ENCODE results near the gene POLDIP2.
"Not testable (repeated sequence)": the region's sequence is repeated elsewhere in the genome, so short reads cannot be mapped to it uniquely, and the experiment has no call there.

POLDIP2 gene

DNA sequence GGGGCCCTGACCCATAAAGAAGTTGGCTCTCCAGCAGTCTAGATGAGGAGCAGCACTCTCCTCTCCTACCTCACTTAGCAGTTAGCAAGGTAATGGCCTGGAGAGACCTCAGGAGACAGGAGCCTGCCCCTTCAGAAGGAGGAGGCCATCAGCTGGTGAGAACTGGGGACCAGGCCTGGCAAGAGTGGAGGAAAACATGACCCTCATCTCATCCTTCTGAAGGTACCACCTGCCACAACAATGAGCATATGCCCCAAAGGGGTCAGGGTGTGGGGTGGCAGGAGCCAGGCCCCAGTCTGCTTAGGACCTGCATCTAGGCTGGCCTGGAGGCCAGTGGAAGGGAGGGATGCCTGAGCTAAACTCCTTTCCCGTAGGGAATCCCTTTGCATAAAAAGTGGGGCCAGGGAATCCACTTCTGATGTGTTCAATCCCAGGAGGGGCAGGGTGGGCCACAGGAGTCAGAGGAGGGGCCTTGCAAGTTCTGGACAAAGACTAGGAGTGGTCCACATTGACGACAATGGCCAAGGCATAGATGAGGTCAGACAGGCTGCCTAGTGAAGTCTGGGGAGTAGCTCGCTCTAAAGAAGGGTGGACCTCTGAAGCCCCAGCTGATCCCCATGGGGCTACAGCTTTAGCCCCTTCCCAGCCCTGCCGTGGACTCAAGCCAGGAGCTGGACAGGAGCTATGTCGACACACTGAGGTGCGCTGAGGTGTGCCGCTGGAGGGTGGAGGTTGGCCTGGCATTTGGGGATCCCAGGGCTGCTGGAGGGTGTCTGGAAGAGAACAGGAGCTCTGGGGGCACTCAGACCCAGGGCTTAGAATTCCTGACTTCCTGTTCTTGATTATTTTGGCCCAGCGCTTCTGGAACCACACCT is 6.7 kb upstream of the POLDIP2 start:
- no peak for DNase-seq

DNA sequence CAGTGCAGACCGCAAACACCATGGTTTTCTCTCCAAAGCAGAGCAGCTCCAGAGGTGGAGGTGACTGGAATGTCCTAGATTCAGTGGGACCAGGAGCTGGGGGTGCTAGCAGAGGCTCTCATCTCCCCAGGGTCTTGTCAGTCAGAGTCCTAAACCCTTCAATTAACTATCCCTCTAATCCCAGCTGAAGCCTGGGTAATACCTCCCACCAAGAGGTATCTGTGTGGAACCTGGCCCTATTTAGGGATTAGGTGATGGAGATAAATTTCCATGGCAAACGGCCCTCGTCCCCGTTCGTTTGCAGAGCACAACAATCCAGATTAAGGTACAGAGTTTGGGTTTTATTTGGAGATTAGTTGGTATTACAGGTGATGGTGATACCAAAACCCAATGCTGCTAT is 5.9 kb upstream of the POLDIP2 start:
- DNase-seq: no peak

DNA sequence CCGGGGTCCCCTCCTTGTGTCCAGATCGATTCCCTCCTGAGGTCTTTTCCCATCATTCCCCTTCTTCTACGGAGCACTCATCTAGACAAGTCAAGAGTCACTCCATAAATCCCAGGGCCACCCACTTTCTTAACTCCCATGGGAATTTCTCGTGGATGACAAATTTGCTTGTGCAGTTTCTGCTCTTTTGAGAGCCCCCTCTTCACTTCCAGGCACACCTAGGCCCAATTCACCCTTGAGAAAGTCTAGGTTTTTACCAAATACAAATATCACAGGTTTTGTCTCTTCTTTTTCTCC is 522 bp upstream of the POLDIP2 start:
- DNase-seq: no peak

DNA sequence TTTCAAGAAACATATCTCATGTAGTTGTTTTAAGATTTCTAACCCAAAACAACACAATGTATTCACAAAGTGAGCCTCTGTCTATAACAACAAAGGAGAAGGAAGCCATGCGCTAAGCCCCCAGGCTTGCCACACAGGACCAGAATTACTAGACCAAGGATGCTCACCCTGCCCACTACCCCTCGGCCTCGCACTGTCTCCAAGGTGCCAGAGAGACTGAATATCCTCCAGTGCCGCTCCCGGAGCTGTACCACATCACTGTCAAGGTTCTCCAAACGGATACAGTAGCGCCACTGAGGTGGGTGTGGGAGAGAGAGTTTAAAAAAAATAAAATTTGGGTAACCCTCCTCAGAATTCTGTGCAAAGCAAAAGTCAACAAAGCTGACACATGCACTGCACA is 7.1 kb downstream of the POLDIP2 start:
- DNase-seq: no peak

DNA sequence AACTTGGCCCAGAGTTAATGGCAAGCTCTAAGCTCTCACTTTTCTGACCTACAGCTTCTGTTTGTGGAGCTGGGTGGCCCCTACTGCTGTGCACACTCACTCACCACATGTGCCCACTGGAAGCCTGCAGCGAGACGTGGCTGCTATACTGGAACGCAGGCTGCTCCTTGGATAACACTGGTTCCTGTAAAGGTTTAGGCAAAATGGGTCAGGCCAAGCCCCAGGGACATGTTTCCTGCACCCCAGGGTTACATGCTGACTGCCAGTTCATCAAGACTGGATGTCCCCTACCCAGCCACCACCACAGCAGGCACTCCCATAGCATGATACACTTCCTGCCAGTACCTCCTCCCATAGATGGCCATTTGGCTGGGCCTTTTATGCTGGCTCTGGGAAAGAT is 8.3 kb downstream of the POLDIP2 start:
- DNase-seq: no peak

DNA sequence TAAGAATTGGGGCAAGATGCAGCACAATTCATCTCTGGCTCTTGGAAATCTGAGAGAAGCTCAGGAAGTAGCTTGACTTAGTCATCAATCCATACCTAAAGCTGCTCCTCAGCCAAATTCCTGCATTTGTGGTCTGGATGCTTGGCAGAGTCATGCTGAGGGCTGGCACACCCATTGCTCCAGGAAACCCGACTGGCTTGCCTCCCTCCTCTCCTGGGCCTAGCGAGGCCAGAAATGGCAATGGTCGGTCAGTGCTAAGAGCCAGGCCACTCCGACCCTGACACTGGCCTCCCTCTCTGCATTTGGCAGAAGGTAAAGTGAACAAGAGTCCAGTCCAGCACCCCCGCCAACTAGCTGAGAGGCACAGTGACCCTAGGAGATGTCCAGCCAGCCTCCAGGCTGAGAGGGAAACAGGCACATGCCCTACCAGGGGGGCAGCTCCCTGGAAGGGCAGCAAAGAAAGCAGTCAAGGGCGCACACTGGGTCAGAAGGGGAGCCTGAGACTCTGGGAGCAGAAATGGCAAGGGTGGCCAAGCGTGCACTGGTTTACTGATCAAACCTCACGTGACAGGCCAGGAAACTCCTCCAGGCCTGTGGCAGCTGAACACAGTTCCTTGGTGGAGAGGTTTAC is 10.0 kb downstream of the POLDIP2 start:
- DNase-seq: no peak

DNA sequence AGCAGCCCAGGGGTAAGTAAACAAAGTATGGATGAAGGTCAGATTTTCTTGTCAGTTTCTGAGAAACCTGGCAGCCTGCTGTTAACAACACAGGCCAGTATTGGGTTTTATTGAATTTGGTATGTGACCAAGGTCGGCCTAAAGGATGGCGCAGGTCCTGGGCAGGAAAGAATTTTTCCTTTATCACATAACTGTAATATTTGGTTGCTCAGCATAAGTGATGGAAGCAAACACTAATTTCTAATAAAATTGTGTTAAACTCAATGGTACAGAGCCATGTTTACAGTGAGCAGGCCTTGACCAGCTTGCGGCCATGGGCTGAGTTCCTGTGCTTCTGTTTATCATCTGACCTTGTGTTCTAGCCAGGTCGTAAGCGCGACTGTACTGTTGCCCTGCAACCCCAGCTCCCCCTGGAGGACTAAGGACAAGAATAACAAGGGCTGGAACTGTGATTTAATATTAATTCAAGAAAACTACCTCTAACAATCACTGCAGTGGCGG is 10.5 kb downstream of the POLDIP2 start:
- no peak for DNase-seq

DNA sequence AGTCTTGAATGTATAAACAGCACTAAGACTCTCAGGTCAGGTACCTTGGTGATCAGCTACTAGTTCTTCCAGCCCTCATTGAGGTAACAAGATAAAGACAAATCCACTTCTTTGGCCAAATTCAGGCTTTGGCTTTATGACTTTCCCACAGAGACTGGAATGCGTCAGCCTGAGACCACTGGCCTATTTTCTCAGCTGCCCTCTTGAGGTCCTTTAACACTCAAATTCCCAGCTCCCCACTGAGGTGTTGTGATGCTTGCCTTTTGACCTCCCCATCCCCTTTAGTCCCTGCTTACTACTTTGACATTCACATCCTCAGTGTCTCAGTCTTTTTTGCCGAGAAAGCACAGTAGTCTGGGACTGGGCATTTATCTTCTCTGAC is 11.1 kb downstream of the POLDIP2 start:
- no peak for DNase-seq

DNA sequence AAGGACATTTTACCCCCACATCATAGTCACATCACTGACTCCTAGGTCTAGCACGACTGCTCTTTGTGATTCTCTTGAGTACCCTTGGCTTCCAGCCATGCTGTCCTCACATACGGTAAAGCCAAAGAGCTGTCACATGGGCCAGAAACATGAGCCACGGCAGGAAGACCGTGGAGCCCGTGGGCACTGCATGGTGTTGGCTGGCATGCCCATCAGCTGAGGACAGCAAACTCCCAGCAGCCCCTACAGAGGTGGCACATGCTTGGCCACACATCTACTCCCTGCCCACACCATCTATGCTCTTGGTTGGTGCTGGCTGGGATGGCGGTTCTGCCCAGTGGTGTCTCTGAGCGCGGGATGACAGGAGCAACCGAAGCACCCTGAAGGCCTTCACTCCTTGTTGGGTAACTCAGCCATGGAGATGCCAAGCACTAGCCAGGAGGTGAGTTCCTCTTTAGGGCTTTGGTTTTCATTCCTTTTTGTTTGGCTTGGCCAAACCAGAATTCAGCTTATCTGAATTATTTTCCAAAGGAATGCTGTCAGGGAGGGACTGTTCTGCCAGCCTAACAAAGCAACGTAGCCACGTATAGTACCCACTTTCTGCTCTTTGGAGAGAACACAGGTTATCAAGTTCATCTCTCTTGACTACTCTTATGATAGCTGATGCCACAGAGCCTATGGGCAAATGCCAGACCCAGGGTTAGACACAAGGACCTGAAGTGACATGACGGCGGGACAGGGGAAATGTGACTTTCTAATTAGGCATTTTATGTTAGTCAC is 11.7 kb downstream of the POLDIP2 start:
- DNase-seq: no peak

DNA sequence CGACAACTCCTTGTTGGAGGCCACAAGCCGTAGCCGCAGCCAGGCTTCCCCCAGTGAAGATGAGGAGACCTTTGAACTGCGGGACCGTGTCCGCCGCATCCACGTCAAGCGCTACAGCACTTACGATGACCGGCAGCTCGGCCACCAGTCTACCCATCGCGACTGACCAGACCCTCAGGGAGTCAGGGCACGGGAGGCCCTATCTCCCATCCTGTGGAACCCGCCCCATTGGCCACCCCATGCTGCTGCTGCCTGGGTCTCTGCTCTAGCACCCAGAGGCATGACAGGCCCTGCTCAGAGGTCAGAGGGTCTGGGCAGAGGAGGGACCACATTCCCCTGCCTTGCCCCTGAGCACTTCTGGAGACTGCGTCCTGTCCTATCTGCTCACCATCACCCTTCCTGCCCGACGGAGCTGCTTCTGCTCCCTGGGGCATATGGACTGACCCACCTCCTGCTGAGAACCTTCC is 12.9 kb downstream of the POLDIP2 start:
- no peak for DNase-seq

DNA sequence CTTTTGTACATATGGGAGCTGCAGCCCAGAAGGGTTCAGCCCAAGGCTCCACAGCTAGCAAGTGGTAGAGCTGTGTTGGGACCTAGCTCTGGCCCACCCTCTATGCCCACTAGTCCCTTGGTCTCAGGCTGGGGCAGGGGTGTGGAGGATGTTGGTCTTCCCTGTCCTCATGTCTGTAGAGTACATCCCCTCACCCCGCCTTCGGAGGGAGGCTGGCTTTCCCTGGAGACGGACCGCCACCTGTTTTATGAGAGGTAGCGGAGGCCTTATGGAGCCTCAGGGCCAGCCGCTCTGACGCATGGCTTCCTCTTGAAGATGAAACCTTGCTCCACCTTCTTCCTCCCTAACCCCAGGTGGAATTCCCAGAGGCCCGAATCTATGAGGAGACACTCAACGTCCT is 13.3 kb downstream of the POLDIP2 start:
- no peak for DNase-seq

DNA sequence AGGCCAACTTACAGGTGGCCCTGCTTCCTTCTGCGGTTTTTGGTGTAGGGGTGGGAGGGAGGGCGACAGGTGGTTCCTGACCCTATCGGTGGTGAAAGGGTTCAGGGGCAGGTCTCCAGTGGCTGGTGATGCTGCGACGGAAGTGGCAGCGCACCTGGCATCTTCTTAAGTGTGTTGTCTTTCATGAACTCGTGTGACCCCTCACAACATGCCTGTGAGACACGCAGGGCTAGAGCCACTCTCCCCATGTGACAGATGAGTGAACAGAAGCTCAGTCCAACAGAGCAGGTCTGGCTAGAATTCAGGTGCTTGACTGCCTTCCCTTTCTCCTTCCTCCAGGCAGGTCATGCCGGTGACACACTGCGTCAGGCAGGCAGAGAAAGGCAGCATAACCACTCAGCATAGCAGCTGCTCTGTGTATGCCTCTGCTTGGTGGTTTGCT is 13.8 kb downstream of the POLDIP2 start:
- no peak for DNase-seq

DNA sequence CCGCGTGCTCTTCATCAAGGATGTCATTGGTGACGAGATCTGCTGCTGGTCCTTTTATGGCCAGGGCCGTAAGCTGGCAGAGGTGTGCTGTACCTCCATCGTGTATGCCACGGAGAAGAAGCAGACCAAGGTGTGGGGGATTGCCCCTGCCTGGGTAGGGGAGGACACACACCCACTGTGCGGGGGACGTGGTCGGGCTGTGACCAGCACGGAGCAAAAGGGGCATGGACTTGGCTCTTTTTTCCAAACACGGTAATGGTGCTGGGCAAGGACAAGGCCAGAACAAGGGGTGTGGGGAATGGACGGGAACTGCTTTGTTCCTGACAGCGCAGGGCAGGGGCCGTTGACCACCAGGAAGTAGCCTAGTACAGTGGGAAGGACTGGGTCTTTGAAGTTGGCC is 15.0 kb downstream of the POLDIP2 start:
- no peak for DNase-seq

DNA sequence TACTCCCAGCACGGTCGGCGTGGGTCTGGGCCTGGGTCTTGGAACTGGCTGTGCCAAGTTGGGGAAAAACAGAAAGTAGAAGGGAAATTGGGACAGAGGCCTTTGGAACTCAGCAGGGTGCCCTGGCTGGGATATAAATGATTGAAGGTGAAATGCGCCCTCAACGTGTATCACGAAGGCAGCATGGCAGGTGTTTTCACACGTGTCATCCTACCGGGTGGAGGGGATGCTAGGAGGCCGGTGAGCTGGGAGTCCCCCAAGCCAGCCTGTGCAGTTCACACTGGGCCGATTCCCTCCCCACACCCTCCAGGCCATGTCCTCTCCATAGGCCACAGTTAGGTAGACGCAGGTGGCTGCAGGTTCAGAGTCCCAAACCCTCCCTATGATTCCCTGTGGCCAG is 15.8 kb downstream of the POLDIP2 start:
- DNase-seq: no peak

DNA sequence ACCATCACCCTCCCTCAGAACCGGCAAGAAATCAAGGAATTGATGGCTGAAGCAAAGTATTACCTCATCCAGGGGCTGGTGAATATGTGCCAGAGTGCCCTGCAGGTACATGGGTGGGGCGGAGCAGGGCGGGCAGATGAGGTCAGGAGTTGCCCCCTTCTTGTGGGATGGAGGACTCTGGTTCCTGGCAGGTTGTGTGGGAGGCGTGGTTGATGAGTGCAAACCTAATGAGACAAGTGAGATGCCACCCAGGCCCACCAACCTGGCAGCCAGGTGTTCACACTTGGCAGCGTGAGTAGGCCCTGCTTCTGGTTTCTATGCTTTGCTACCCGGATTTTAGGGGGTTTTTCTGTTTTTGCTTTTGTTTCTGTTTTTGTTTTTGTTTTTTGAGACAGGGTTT is 17.0 kb downstream of the POLDIP2 start:
- no peak for DNase-seq

DNA sequence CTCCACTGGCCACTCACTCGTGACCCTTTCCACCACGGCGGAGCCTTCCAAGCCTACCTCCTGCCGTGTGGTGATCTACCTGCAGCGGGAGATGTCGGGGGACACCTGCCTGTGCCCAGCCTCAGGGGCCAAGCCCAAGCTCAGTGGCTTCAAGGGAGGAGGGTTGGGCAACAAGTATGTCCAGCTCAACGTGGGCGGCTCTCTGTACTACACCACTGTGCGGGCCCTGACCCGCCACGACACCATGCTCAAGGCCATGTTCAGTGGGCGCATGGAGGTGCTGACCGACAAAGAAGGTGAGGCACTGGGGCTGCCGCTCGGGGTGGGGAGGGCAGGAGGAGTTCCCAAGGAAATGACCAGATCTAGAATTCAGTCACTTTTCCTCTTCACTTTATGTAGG is 17.9 kb downstream of the POLDIP2 start:
- no peak for DNase-seq

DNA sequence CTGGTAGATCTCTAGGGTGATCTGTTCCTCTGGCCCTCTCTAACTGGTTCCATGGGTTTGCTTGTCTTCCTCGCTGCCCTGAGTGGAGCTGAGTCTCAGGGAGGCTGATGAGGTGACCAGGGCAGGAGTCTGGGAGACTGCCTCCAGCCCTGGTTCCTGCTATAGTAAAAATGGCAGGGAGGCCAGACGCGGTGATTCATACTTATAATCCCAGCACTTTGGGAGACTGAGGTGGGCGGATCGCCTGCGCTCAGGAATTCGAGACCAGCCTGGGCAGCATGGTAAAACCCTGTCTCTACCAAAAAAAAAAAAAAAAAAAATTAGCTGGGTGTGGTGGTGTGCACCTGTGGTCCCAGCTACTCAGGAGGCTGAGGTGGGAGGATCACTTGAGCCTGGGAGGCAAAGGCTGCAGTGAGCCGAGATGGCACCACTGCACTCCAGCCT is 18.5 kb downstream of the POLDIP2 start:
- DNase-seq: not testable (repeated sequence)

DNA sequence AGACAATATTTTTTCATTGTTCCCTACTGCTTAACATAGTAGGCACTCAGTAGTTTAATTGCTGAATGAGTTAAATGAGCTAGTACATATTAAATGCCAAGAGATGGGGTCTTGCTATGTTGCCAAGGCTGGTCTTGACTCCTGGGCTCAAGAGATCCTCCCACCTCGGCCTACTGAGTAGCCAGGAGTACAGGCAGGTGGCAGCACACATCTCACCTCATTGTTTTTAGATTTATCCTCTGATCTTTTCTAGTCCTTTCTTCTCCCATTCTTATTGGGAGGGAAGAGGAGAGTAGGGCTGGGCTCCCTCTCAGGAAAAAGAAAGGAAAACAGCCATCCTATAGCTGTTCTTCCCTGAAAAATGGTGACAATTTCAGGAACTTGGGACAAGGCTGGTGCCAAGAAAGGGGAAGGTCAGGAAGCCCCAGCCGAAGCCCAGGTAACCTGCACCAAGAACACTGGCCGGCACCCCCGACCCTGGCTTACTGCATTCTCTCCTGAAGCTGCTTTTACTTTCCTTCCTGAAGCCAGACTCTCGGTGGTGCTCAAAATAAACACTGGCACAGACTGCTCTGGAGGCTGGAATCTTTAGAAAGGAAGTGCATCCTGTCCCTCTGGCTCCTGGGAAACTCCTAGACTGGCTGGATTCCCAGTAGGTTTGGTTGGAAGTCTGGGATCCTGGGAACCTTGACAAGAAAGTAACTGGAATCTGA is 19.1 kb downstream of the POLDIP2 start:
- DNase-seq: no peak

DNA sequence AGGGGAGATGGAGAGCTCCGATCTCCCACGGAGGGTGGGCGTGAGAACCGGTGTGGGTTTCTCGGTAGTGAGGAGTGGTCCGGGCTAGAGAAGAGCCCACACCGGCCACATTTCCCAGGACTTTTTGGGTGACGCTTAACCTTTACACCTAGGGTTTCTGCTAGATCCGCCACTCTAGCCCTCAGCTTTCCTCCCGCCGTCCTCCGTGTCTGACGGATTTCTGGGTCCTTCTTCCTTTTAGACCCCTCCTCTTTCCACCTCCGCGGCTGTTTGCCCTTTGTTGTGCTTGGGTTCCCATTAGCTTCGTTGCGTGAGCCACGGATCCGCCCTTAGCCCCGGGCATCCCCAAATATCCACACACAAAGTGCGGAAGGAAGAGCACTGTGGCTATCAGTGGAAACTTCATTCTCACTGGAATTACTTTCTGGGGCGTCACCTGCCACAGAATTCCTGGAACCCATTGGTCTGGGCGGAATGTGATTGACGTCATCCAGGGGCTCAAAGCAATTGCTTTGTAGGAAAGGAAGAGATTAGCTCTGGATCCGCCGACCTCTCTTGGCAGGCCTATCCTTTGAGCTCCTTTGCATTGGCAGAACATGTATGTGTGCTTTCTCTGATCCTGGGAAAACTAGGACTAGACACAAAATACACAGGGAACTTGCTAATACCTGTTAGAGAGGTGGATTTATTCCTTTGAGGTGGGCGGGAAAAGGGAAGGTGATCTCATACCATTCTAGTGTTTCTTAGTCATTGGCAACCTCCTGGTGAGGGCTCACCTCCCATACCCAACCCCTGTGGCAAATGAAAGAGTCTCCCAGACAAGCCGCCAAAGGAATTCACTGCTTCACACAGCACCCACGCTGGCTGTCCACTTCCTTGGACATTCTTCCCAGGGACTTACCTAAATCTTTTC is 21.1 kb downstream of the POLDIP2 start:
- DNase-seq: peak; percentile 9

DNA sequence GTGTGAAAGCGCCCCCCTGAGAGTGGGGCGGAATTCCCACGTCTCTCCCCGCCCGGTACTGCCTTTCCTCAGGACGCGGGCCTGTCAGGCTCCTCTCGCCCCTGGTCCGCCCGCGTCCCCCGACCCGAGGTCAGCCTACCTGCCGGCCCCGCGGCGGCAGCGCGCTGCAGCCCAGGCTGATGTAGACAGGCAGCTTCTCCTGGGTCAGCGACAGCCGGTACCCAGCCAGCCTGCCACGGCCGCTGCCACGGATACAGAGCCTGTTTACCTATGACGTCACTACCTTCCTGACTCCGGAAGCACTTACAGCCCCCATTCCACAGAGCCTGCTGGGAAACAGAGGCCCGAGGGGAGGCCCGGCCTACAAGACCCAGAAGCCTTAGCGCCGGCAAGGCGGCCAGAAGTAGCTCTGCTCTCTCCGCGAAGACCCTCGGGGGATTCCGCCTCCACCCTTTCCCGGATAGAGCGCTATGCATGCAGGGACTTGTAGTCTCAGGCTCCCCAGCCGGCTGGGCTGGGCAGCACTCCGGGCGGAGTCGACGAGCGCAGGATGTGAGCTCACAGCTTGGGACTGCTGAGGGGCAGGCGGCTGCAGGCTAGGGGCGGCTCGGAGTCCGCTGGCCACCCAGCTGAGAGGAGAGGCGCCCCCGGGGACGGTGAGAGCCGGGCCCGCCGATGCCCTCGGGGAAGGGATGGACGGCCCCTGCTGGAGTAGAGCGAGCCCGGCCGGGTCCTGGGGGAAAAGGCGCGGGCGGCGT is 21.9 kb downstream of the POLDIP2 start, which contains the start of the genes IFT20 and TNFAIP1:
Gene IFT20, minus strand, starts transcription at position 272 of the 758 bp plus-strand sequence. CDS start 3,487 bp downstream, outside the sequence.
Gene TNFAIP1, plus strand, starts transcription at position 561 of the 758 bp plus-strand sequence. CDS start 3,761 bp downstream, outside the sequence.
- peak; percentile 100 for DNase-seq
